DMS153 (cell line): Measurements from ENCODE around the gene PRKN.
A peak's percentile ranks its signal among the peaks of the same experiment; 100 is the strongest.

Experiments used
- DNase-seq: peaks from one replicate; lab custom pipeline; 2025; lab: John Stamatoyannopoulos, UW

Gene PRKN

GRCh38 chr6:161796681-161797080 is 930.9 kb downstream of the PRKN start:
- DNase-seq = no peak

GRCh38 chr6:161792851-161793493 is 934.6 kb downstream of the PRKN start:
- no peak for DNase-seq

- no peak for DNase-seq
Observed at GRCh38 chr6:161788531-161788930, 939.0 kb downstream of the PRKN start.

- no peak for DNase-seq
Observed at GRCh38 chr6:161772176-161772575, 955.4 kb downstream of the PRKN start.

GRCh38 chr6:161761966-161762365 is 965.6 kb downstream of the PRKN start:
- no peak for DNase-seq

GRCh38 chr6:161755080-161755479 is 972.5 kb downstream of the PRKN start:
- no peak for DNase-seq

- no peak for DNase-seq
Observed at GRCh38 chr6:161750686-161751085, 976.9 kb downstream of the PRKN start.

GRCh38 chr6:161749576-161749975 is 978.0 kb downstream of the PRKN start:
- DNase-seq = no peak

- no peak for DNase-seq
Observed at GRCh38 chr6:161748535-161749416, 978.8 kb downstream of the PRKN start.

GRCh38 chr6:161747506-161747905 is 980.1 kb downstream of the PRKN start:
- no peak for DNase-seq

- no peak for DNase-seq
Observed at GRCh38 chr6:161745594-161746141, 981.9 kb downstream of the PRKN start.

GRCh38 chr6:161745128-161745527 is 982.4 kb downstream of the PRKN start:
- DNase-seq = no peak

GRCh38 chr6:161744211-161745067 is 983.1 kb downstream of the PRKN start:
- DNase-seq = no peak

- DNase-seq = no peak
Observed at GRCh38 chr6:161743509-161744178, 983.9 kb downstream of the PRKN start.

GRCh38 chr6:161740486-161740885 is 987.1 kb downstream of the PRKN start:
- DNase-seq = no peak

- DNase-seq = peak; percentile 52
Observed at GRCh38 chr6:161736781-161737292, 990.7 kb downstream of the PRKN start.

GRCh38 chr6:161736326-161736725 is 991.2 kb downstream of the PRKN start:
- no peak for DNase-seq

- DNase-seq = no peak
Observed at GRCh38 chr6:161732594-161732993, 995.0 kb downstream of the PRKN start.

GRCh38 chr6:161727083-161727833 is 1000.3 kb downstream of the PRKN start:
- no peak for DNase-seq

- no peak for DNase-seq
Observed at GRCh38 chr6:161722394-161722793, 1005.2 kb downstream of the PRKN start.

GRCh38 chr6:161721511-161721910 is 1006.1 kb downstream of the PRKN start:
- DNase-seq = no peak
